HepG2 (cell line): ENCODE results near the gene SQOR. TPM values are rescaled to one million over a fixed set of nuclear protein-coding genes. Genes with fewer than 3 reads are reported as not detected.

Experiments
- ATAC-seq: fragments of 200-7000 bp; cut with Tn5 transposase; 3 replicates; pipeline ENCODE4 v1.9.1; 2020; ENCODE audit warnings: mild to moderate bottlenecking, moderate library complexity
- BruUV-seq: library from RNA; stranded (reverse); fragments of 400-500 nt; replicated peaks from 2 replicates; lab custom pipeline; 2021; lab: Mats Ljungman, UMichigan
- CTCF ChIA-PET: fragments of 300-600 bp; formaldehyde crosslinking; extraction: SDS; loops from one replicate; lab custom pipeline; 2021; ENCODE audit warnings: low total read pairs, inconsistent platforms, low intra/inter-chr PET ratio; lab: Yijun Ruan, JAX
- POLR2A ChIA-PET: fragments of 350-600 bp; sonication (Branson Sonifier 250); formaldehyde crosslinking; loops from one replicate; lab custom pipeline; 2020; ENCODE audit warnings: antibody characterized with exemption, inconsistent platforms; lab: Yijun Ruan, JAX
- DNase-seq: peaks from one replicate; pipeline ENCODE4 v3.0.0-alpha.2; 2015; ENCODE audit warnings: low spot score
- FAIRE-seq: peaks from 3 replicates; lab custom pipeline; 2011; peaks lifted over from hg19 to GRCh38; lab: Jason Lieb, UNC
- H2AFZ ChIP-seq: one replicate; pipeline ENCODE4 v1.6.1; 2011; ENCODE audit warnings: low read length, inconsistent platforms
- H3K27ac ChIP-seq: fragments of 300-600 bp; 3 replicates; pipeline ENCODE4 v1.8.0; 2011; ENCODE audit warnings: mixed run types, mild to moderate bottlenecking, mixed read lengths, low read length, inconsistent platforms; ENCODE audit not compliant: insufficient read depth; ENCODE audit errors: extremely low read length
- H3K27me3 ChIP-seq, 2 experiments: fragments of 200-600 bp in 1 of 2; 2 replicates in 1 of 2; 3 replicates in 1 of 2; pipeline versions ENCODE4 v1.6.0 to v1.8.0; 2011; ENCODE audit warnings: low read length in 2 of 2, mild to moderate bottlenecking in 2 of 2, moderate library complexity in 2 of 2, inconsistent platforms in 1 of 2; ENCODE audit not compliant: insufficient read depth in 2 of 2, control insufficient read depth in 1 of 2
- H3K36me3 ChIP-seq, 2 experiments: fragments of 200-600 bp in 1 of 2; replicated peaks in 1 of 2; 2 replicates in 1 of 2; 3 replicates in 1 of 2; pipeline versions ENCODE4 v1.5.1 to v1.8.0; 2011; ENCODE audit warnings: low read length in 2 of 2, inconsistent platforms in 1 of 2; ENCODE audit not compliant: insufficient read depth in 2 of 2, control insufficient read depth in 1 of 2
- H3K4me1 ChIP-seq: 2 replicates; pipeline ENCODE4 v1.5.1; 2012; ENCODE audit warnings: low read length, inconsistent platforms; ENCODE audit not compliant: insufficient read depth
- H3K4me2 ChIP-seq: 2 replicates; pipeline ENCODE4 v1.6.0; 2011; ENCODE audit warnings: low read depth, low read length, inconsistent platforms
- H3K4me3 ChIP-seq, 3 experiments: fragments of 200-600 bp in 1 of 3; sonication (generic), shearing (Covaris generic) in 1 of 3; replicated peaks in 1 of 3; 2 replicates each; pipeline ENCODE4 v1.5.1; 2011 to 2016; ENCODE audit warnings: low read length in 3 of 3, inconsistent platforms in 2 of 3, low read depth in 2 of 3, mild to moderate bottlenecking in 2 of 3, control low read depth in 1 of 3, mixed read lengths in 1 of 3; ENCODE audit not compliant: insufficient read depth in 1 of 3
- H3K79me2 ChIP-seq: one replicate; pipeline ENCODE4 v1.6.1; 2011; ENCODE audit warnings: low read length, inconsistent platforms; ENCODE audit not compliant: insufficient read depth
- H3K9ac ChIP-seq: 2 replicates; pipeline ENCODE4 v1.6.0; 2011; ENCODE audit warnings: mild to moderate bottlenecking, low read depth, low read length, inconsistent platforms; ENCODE audit not compliant: insufficient read depth
- H3K9me3 ChIP-seq: 2 replicates; pipeline ENCODE4 v1.5.1; 2012; ENCODE audit warnings: mild to moderate bottlenecking, low read length
- H4K20me1 ChIP-seq: 2 replicates; pipeline ENCODE4 v1.6.0; 2011; ENCODE audit warnings: inconsistent platforms, mild to moderate bottlenecking, low read length, moderate library complexity; ENCODE audit not compliant: insufficient read depth
- KDM4B ChIP-seq: sonication (generic); formaldehyde crosslinking; IDR thresholded peaks from 2 replicates; pipeline ENCODE4 v1.4.0; 2020; ENCODE audit warnings: missing genetic modification reagents
- MED1 ChIP-seq: sonication (generic); formaldehyde crosslinking; IDR thresholded peaks from 2 replicates; pipeline ENCODE4 v1.4.0; 2020; ENCODE audit warnings: missing genetic modification reagents
- POLR2G ChIP-seq: fragments of 200-400 bp; formaldehyde crosslinking; IDR thresholded peaks from 2 replicates; pipeline ENCODE4 v1.6.1; 2018; ENCODE audit warnings: mild to moderate bottlenecking, low read depth, low read length, moderate library complexity
- RBAK ChIP-seq: sonication (generic); formaldehyde crosslinking; IDR thresholded peaks from 2 replicates; pipeline ENCODE4 v1.5.1; 2020; ENCODE audit warnings: mild to moderate bottlenecking, missing genetic modification reagents
- SALL1 ChIP-seq: sonication (generic); formaldehyde crosslinking; IDR thresholded peaks from 2 replicates; pipeline ENCODE4 v1.8.0; 2022; ENCODE audit warnings: mild to moderate bottlenecking, missing genetic modification reagents
- SSRP1 ChIP-seq: IDR thresholded peaks from 2 replicates; pipeline ENCODE4 v1.6.1; 2016; ENCODE audit warnings: control low read depth
- ZNF260 ChIP-seq: sonication (generic); formaldehyde crosslinking; IDR thresholded peaks from 2 replicates; pipeline ENCODE4 v1.4.0; 2020; ENCODE audit warnings: missing genetic modification reagents, low read depth, mild to moderate bottlenecking, borderline replicate concordance
- ZNF556 ChIP-seq: sonication (generic); formaldehyde crosslinking; IDR thresholded peaks from 2 replicates; pipeline ENCODE4 v1.4.0; 2020; ENCODE audit warnings: mild to moderate bottlenecking, missing genetic modification reagents, borderline replicate concordance
- ZNF577 ChIP-seq: sonication (generic); formaldehyde crosslinking; IDR thresholded peaks from 2 replicates; pipeline ENCODE4 v1.4.0; 2020; ENCODE audit warnings: mild to moderate bottlenecking, low read depth, missing genetic modification reagents, borderline replicate concordance
- ZSCAN20 ChIP-seq: sonication (generic); formaldehyde crosslinking; IDR thresholded peaks from 2 replicates; pipeline ENCODE4 v1.4.0; 2020; ENCODE audit warnings: missing genetic modification reagents, mild to moderate bottlenecking, borderline replicate concordance
- WGBS: methylation state at CpG from one replicate; pipeline ENCODE4 v1.1.6; 2017; ENCODE audit warnings: low lambda C conversion rate; 5-methylcytosine and 5-hydroxymethylcytosine counted together
- in situ Hi-C: cut with HindIII; loops from 2 replicates; pipeline ENCODE4 v1.10.0; 2017; ENCODE audit warnings: low pct_unique_long_range_greater_than_20kb; ENCODE audit not compliant: extremely low pct_ligation_motif_present
- intact Hi-C: fragments of 100-400 bp; cut with micrococcal nuclease; formaldehyde crosslinking; loops from one replicate; pipeline ENCODE4 v1.10.0; 2022; ENCODE audit not compliant: unreplicated experiment
- polyA plus RNA-seq, 8 experiments: library from polyadenylated mRNA; depleted of rRNA in 3 of 8; stranded (reverse) in 7 of 8; unstranded in 1 of 8; fragments of >200 nt; fragmentation: Illumina TruSeq in 4 of 8; extraction: Trizol in 4 of 8; gene quantifications; 2 replicates each; pipeline versions ENCODE4 v1.2.1 to v1.2.3, GENCODE V29; 2011 to 2016; ENCODE audit warnings: low read depth in 4 of 8, missing spikeins in 1 of 8, mixed read lengths in 1 of 8; ENCODE audit not compliant: insufficient read depth in 1 of 8
- total RNA-seq, 5 experiments: library from RNA; depleted of rRNA; stranded (reverse); fragments of >200 nt; fragmentation: Illumina TruSeq; extraction: Trizol; gene quantifications; 2 replicates each; pipeline ENCODE4 v1.2.3, GENCODE V29; 2016; ENCODE audit warnings: low read depth in 1 of 5
- TF ChIP-seq, protein P1 (sequence below): fragments of 450-650 bp; IDR thresholded peaks from 2 replicates; pipeline ENCODE4 v1.6.1; 2017; ENCODE audit warnings: mild to moderate bottlenecking
- TF ChIP-seq, protein P2 (sequence below): sonication (generic); formaldehyde crosslinking; IDR thresholded peaks from 2 replicates; pipeline ENCODE4 v1.4.0; 2020; ENCODE audit warnings: missing genetic modification reagents

The SQOR gene
- total and polyA plus RNA-seq, 2 of the 13 experiments (the other 11 are each of a cell fraction or from before 2014, with no cell fraction given), result 19.3 to 19.4 TPM

DNA sequence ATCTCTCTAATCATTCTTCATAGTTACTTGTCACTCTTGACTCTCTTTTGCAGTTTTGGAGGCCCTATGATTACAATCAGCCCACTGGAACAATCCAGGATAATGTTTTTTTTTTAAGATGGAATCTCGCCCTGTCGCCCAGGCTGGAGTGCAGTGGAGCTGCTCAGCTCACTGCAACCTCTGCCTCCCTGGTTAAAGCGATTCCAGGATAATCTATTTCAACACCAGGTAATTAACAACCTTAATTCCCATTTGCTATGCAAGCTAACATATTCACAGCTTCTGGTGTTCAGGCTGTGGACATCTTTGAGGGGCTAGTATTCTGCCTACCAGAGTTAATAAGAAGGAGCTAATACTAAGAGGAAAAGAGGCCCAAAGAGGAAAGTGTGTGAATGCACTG is 48.7 kb upstream of the SQOR start:
- DNase-seq (no peak), FAIRE-seq (peak; percentile 58), ATAC-seq (no peak)
- Histone ChIP-seq H3K4me1 (peaks cover 29% of the 10 kb centered on the region), H3K27ac (peak overlapping the region; percentile 97), H3K36me3 (no peaks in the 10 kb centered on the region), H3K4me2 (peak overlapping the region; percentile 91), H4K20me1 (no peaks in the 10 kb centered on the region; the same call in 1 of the 2 replicates), H3K27me3 (no peaks in the 10 kb centered on the region; a peak in 1 of 5 replicates), H3K9me3 (no peaks in the 10 kb centered on the region), H3K9ac (peak overlapping the region; percentile 96), H2AFZ (no peak overlapping the region), H3K79me2 (peaks cover 36% of the 10 kb centered on the region), H3K4me3 (peak overlapping the region; percentile 81 to 96 (median 82))
- in situ Hi-C loops, result loop anchor here (5.0 kb wide), 1 partner anchor 184 kb away; a partner anchor contains a TSS
- 29% methylated on average over 3 of the region's 3 CpGs for WGBS
- POLR2A ChIA-PET, result interaction anchor here (0.9 to 2.8 kb wide), 9 partner anchors 8 to 385 kb away, joined by 3 to 27 read pairs (median 13); partner anchors contain the start of gene SQOR
- TF ChIP-seq KDM4B (CRISPR knock-in tag) (no peak), POLR2G (no peak), SSRP1 (CRISPR knock-in tag) (0 out of 2 replicates have a peak, but pooled peaks have one; percentile 29), ZNF260 (CRISPR knock-in tag) (no peak)
- no TSS peak for BruUV-seq
- intact Hi-C loops, result loop anchor here (5.0 to 10.0 kb wide), 2 partner anchors 49 to 384 kb away; partner anchors contain the start of gene SQOR
- CTCF ChIA-PET, result no interaction called here

DNA sequence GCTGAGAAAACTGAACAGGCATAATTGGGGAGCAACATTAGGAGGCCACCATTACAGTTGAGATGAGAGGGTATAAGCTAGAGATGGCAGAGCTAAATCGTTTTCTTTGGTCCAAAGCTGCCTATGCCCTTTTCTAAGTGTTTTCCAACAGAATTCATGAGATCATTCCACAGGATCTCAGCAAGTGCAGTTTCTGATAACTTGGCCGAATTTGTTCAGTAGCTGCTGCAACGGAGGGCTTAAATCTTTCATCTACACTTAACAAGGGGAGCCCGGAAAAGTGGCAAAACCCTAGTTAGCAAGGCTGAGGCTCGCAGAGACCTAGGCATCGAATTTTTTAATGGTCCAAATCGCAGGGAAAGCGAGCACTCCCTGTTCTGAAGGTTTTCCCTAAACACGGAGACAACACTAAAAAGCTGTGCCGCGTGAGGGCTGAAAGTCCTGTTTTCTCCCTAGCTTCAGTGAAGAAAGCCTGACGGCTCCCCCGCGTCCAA is 48.2 kb upstream of the SQOR start:
- DNase-seq, result no peak
- Histone ChIP-seq H3K27me3 (no peaks in the 10 kb centered on the region; a peak in 1 of 5 replicates), H3K4me2 (peak overlapping the region; percentile 91), H4K20me1 (no peaks in the 10 kb centered on the region; the same call in 1 of the 2 replicates), H3K4me1 (peaks cover 32% of the 10 kb centered on the region), H3K79me2 (peaks cover 39% of the 10 kb centered on the region), H3K9me3 (no peaks in the 10 kb centered on the region), H3K9ac (peak overlapping the region; percentile 96), H3K27ac (peak overlapping the region; percentile 97), H3K4me3 (peak overlapping the region; percentile 81 to 96 (median 82)), H2AFZ (peak overlapping the region; percentile 43), H3K36me3 (no peaks in the 10 kb centered on the region)
- TSS peak; percentile 97 for BruUV-seq
- in situ Hi-C loops, result loop anchor here (5.0 kb wide), 1 partner anchor 184 kb away; a partner anchor contains a TSS
- 0% methylated on average over 13 of the region's 14 CpGs for WGBS
- no peak for FAIRE-seq
- ATAC-seq, result no peak
- CTCF ChIA-PET, result interaction anchor here (0.6 kb wide), 1 partner anchor 377 kb away, joined by 3 read pairs; no protein-coding TSS in a partner anchor
- POLR2A ChIA-PET, result interaction anchor here (0.6 to 2.8 kb wide), 14 partner anchors 9 to 386 kb away, joined by 3 to 27 read pairs (median 6); partner anchors contain the start of genes SLC30A4 and SQOR
- intact Hi-C loops, result loop anchor here (1.0 to 10.0 kb wide), 3 partner anchors 48 to 384 kb away; partner anchors contain the start of gene SQOR
- TF ChIP-seq, protein P1, sequence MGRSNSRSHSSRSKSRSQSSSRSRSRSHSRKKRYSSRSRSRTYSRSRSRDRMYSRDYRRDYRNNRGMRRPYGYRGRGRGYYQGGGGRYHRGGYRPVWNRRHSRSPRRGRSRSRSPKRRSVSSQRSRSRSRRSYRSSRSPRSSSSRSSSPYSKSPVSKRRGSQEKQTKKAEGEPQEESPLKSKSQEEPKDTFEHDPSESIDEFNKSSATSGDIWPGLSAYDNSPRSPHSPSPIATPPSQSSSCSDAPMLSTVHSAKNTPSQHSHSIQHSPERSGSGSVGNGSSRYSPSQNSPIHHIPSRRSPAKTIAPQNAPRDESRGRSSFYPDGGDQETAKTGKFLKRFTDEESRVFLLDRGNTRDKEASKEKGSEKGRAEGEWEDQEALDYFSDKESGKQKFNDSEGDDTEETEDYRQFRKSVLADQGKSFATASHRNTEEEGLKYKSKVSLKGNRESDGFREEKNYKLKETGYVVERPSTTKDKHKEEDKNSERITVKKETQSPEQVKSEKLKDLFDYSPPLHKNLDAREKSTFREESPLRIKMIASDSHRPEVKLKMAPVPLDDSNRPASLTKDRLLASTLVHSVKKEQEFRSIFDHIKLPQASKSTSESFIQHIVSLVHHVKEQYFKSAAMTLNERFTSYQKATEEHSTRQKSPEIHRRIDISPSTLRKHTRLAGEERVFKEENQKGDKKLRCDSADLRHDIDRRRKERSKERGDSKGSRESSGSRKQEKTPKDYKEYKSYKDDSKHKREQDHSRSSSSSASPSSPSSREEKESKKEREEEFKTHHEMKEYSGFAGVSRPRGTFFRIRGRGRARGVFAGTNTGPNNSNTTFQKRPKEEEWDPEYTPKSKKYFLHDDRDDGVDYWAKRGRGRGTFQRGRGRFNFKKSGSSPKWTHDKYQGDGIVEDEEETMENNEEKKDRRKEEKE, result no peak
- TF ChIP-seq, protein P2, sequence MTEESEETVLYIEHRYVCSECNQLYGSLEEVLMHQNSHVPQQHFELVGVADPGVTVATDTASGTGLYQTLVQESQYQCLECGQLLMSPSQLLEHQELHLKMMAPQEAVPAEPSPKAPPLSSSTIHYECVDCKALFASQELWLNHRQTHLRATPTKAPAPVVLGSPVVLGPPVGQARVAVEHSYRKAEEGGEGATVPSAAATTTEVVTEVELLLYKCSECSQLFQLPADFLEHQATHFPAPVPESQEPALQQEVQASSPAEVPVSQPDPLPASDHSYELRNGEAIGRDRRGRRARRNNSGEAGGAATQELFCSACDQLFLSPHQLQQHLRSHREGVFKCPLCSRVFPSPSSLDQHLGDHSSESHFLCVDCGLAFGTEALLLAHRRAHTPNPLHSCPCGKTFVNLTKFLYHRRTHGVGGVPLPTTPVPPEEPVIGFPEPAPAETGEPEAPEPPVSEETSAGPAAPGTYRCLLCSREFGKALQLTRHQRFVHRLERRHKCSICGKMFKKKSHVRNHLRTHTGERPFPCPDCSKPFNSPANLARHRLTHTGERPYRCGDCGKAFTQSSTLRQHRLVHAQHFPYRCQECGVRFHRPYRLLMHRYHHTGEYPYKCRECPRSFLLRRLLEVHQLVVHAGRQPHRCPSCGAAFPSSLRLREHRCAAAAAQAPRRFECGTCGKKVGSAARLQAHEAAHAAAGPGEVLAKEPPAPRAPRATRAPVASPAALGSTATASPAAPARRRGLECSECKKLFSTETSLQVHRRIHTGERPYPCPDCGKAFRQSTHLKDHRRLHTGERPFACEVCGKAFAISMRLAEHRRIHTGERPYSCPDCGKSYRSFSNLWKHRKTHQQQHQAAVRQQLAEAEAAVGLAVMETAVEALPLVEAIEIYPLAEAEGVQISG, result no peak
- TF ChIP-seq RBAK (CRISPR knock-in tag) (no peak), SALL1 (CRISPR knock-in tag) (no peak), ZNF577 (CRISPR knock-in tag) (no peak), ZSCAN20 (CRISPR knock-in tag) (no peak), MED1 (CRISPR knock-in tag) (no peak), ZNF556 (CRISPR knock-in tag) (no peak)
